Caki2 (cell line): ENCODE results near the gene MRPS7. TPM values are rescaled to one million over a fixed set of nuclear protein-coding genes. Genes with fewer than 3 reads are reported as not detected.
"Not testable (repeated sequence)": the region's sequence is repeated elsewhere in the genome, so short reads cannot be mapped to it uniquely, and the experiment has no call there.

Source experiments
- DNase-seq: peaks from one replicate; pipeline ENCODE4 v3.0.0-alpha.2; 2015; ENCODE audit warnings: low read depth
- in situ Hi-C: cut with HindIII; loops from 2 replicates; pipeline ENCODE4 v1.10.0; 2016; ENCODE audit warnings: low sequenced_read_pairs, low pct_unique_long_range_greater_than_20kb, mixed read lengths
- total RNA-seq: library from RNA; depleted of rRNA; stranded (reverse); fragments of >200 nt; shearing (Covaris generic); gene quantifications from 2 replicates; pipeline ENCODE4 v1.2.3, GENCODE V29; 2014; ENCODE audit warnings: low replicate concordance; rRNA removed

The MRPS7 gene
- total RNA-seq, 1 experiment from 2014 or later = 93.0 TPM

DNA sequence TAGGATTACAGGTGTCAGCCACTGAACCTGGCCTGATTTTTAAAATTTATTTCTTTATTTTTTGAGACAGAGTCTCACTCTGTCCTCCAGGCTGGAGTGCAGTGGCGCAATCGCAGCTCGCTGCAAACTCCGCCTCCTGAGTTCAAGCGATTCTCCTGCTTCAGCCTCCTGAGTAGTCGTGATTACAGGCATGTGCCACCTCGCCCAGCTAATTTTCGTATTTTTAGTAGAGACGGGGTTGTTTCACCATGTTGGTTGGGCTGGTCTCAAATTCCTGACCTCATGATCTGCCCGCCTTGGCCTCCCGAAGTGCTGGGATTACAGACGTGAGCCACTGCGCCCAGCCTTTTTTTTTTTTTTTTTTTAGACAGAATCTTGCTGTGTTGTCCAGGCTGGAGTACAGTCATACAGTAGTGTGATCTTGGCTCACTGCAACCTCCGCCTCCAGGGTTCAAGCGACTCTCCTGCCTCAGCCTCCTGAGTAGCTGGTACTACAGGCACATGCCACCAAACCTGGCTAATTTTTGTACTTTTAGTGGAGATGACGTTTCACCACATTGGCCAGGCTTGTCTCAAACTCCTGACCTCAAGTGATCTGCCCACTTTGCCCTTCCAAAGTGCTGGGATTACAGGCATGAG, 31.2 kb downstream of the MRPS7 start:
- DNase-seq, in situ Hi-C loops: not testable (repeated sequence)

DNA sequence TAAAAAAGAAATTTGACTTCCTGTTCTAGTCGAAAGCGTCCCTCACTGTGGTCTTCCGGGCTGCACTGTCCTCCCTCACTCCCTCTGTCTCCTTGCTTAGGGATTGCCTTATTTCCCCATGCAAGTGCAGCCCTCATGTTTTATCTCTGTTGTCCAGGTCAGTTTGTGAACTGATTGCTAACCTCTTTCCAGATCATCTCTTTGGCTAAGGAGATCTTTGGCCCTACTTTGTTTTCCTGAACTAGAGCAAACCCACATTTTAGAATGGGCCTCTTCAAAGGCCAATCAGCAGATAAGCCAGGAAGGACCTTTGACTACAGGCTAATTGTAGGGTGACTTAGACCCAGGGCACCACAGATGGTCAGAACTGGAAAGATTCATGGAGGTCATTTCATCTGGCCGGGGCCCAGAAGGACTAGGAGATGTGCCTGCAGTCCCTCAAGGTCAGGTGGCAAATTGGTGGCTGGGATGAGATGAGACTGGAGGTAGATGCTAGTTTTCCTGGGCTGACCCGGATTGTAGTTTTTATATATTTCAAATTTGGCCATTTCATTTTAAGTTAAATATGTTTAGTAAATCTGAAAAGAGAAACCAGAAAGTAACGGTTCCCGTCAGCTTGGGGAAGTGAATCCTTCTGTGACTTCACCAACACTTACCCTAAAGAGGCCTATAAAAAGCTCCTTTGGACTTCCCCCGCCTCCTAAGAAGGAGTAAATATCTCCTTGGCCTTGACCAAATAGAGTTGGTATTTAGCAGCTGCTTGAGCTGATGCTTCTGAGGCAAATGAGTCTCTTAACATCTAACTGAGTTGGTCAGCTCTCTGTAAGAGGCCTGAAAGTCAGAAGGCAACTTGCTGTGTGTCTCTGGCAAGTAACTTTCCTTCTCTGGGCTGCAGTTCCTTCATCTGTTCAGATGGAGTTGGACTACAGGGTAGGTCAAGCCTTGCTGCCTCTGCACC, 33.8 kb downstream of the MRPS7 start:
- in situ Hi-C loops = no loop called here
- no peak for DNase-seq

DNA sequence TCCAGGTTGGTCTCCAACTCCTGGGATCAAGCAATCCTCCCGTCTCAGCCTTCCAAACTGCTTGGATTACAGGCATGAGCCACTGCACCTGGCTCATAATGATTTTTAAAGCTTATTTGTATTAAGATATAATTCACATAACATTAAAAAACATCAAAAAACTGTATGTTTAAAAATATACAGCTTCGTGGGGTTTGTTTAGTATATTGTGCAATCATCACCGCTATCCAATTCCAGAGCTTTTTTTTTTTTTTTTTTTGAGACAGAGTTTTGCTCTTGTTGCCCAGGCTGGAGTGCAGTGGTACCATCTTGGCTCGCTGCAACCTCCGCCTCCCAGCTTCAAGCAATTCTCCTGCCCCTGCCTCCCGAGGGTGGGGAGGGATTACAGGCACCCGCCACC, 38.6 kb downstream of the MRPS7 start:
- in situ Hi-C loops = no loop called here
- DNase-seq = no peak

DNA sequence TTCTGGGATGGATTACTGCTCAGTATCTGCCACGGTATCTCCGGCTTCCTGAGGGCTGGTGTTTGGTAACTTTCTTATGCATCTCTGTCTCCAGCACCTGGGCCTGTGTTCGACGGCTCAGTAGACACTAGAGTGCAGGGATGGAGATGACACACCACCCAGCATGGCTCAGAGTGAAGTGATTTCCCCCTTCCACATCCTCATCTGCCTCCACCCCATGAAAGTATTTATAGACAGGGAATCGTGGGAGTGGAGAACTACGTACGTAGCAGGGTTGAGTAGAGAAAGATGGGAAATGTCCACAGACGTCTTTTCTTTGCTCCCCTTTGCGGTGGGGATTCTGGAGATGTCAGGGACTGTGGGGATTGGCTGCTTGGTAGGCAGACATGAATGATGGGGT, 39.4 kb downstream of the MRPS7 start:
- in situ Hi-C loops = no loop called here
- no peak for DNase-seq

DNA sequence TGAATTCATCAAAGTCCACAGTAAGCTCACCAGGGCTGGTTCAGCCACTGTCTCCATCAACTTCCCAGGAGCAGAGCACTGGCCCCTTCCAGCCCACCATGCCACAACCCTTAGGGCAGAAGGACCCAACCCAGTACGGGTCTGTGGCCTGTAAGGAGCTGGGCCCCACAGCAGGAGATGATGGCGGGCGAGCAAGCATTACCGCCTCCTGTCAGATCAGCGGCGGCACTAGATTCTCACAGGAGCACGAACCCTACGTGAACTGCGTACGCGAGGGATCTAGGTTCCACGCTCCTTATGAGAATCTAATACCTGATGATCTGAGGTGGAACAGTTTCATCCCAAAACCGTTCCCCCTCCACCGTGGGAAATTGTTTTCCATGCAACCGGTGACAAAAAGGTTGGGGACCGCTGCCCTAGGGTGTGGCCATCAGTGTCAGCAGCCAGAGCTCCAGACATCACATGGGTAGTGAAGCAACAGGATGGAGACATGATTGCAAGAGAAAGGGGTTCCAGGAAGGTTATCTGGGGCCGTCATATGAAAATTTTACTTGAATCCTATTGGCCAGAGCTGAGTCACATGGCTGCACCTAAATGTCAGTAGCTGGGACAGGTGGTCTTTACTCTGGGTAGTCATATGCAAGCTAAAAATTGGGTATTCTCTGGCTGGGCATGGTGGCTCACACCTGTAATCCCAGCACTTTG, 40.0 kb downstream of the MRPS7 start:
- no peak for DNase-seq
- in situ Hi-C loops = no loop called here

DNA sequence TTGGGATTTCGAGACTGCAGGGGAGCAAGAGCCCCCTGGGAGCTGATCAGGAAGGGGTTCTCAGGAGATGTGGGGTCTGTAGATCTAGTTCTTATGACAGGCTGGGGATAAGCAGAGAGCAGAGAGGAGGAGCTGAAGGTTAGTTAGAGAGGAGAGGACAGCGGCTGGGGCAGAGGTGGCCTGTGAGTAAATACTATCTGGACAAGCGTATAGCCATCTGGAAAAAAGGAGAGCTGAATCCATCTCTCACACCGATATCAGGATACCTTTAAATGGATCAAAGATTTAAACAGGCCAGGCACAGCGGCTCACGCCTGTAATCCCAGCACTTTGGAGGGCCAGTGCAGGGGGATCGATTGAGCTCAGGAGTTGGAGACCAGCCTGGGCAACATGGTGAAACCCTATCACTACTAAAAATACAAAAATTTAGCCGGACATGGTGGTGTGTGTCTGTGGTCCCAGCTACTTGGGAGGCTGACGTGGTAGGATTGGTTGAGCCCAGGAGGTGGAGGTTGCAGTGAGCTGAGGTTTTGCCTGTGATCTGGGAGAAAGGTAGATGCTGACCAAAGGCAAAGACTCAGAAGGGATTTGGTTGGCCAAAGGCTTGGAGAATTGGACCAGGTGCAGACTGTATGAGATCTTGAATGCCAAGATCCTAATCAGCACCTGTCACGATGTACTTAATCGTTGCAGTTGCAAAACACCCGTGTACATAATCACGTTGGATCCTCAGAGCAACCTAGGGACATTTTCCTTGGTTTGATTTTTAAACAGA, 46.5 kb downstream of the MRPS7 start:
- DNase-seq = no peak
- in situ Hi-C loops = no loop called here

DNA sequence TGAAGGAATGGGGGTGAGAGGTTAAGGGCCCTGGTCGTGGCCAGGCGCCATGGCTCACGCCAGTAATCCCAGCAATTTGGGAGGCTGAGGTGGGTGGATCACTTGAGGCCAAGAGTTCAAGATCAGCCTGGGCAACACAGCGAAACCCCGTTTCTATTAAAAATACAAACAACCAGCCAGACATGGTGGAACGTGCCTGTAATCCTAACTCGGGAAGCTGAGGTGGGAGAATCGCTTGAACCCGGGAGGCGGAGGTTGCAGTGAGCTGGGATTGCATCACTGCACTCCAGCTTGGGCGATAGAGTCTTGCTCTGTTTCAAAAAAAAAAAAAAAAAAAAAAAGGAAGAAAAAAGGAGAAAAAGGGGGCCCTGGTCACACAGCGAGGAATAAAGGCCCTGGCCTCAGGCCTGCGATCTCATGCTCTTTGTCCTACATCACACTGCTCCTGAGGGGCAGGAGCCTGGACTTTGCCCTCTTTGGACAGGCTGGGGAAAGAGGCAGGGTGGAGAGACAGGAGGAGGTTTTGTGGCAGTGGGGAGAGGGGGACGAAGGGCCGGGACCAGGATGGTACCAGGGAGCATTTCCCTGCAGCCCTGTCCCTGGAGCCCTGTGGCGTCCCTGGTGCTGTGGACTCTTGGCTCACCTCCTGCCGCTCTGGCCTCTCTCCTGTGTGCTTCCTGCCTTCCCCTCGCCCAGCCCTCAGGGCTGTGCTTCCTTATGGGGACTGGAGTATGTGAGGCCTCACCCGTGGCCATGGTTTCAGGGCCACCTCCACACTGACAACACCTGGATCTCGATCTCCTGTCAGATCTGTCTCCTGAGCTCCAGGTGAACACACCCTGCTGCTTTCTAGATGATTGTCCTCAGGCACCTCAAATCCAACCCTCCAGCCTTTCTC, 47.3 kb downstream of the MRPS7 start:
- DNase-seq = no peak
- in situ Hi-C loops = no loop called here

DNA sequence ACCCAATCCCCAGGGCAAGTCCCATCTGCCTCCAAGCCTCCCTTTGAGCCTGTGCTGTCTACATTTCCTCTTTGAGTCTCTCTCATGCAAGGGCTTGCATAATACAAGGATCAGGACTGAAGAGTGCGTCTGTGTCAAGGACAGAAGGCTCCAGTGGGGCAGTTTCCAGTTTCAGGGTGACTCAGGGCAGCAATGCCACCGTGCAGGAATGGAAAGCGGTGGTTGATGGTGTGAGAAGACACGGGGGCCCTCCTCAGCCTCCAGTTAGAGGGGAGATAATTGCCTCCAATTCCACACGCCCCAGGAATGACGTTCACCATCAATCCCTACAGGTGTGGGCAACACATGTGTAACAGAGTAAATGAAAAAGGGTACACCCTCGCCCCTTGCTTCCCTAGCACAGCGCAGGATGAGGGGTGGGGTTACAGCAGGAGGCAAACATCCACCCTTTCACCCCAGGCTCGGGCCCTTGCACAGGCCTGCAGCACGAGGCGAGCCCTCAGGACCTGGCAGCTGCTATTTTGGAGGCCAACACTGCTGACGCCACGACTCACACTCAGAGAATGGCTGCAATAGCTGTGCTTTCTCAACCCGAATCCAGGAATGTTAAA, 52.4 kb downstream of the MRPS7 start:
- in situ Hi-C loops = no loop called here
- no peak for DNase-seq

DNA sequence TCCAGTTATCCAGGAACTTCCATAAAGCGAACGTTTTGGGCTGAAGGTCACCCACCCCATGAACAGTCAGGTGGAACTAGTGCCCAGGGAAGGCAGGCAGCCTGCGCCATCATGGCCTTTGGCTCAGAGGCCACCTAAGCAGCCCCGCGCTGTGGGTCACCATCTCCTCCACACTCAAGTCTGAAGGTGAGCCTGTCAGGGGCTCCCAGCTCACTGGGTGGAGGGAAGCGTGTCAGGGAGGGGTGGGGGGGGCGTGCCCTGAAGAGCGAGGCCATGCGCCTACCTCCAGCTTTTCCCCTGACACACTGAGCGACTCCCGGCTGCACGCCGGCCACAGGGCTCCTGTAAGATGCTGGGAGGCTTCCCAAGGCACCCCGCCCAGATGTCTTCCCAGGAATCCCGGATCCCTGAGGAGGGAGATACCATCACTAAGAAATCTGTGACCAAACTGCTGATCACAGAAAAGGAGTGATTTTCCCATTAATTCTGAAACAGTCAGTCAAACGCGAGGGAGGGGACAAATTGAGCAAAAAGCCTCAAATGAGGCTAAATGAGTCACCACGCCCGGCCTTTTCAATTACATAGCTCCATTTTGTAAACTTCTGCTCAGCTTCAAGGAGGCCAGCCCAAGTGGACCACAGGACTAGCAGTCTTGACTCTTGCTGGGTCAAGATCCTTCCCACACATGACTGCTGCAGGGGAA, 54.0 kb downstream of the MRPS7 start:
- in situ Hi-C loops = no loop called here
- DNase-seq = no peak

Other genes starting within 250 kb of the MRPS7 start
- 58.8 and 82.1 TPM in 2 replicates for gene MRPL58, start 249.2 kb upstream of the MRPS7 start, total RNA-seq
- 289 and 430 TPM in 2 replicates for gene ATP5PD, start 214.9 kb upstream of the MRPS7 start, total RNA-seq
- gene KCTD2, start 214.7 kb upstream of the MRPS7 start, total RNA-seq = 17.9 and 26.6 TPM in 2 replicates
- gene SLC16A5, start 173.9 kb upstream of the MRPS7 start, total RNA-seq = 3.0 and 4.4 TPM in 2 replicates
- 15.8 and 17.4 TPM in 2 replicates for gene ARMC7, start 151.9 kb upstream of the MRPS7 start, total RNA-seq
- gene NT5C, start 130.1 kb upstream of the MRPS7 start, total RNA-seq = 135 and 304 TPM in 2 replicates
- gene JPT1, start 107.4 kb upstream of the MRPS7 start, total RNA-seq = 276 and 299 TPM in 2 replicates
- 157 and 161 TPM in 2 replicates for gene SUMO2, start 78.9 kb upstream of the MRPS7 start, total RNA-seq
- gene NUP85, start 56.2 kb upstream of the MRPS7 start, total RNA-seq = 71.4 and 87.8 TPM in 2 replicates
- gene GGA3, start 273 bp upstream of the MRPS7 start, total RNA-seq = 8.7 and 14.0 TPM in 2 replicates
- gene MIF4GD, start 9.4 kb downstream of the MRPS7 start, total RNA-seq = 37.8 and 40.0 TPM in 2 replicates
- gene SLC25A19, start 27.6 kb downstream of the MRPS7 start, total RNA-seq = 6.3 and 16.5 TPM in 2 replicates
- gene GRB2, start 143.8 kb downstream of the MRPS7 start, total RNA-seq = 113 and 118 TPM in 2 replicates
- gene TMEM94, start 194.8 kb downstream of the MRPS7 start, total RNA-seq = 65.8 and 66.0 TPM in 2 replicates